GM23338 (cell line): ENCODE data around the gene RNU1-1.

Experiments
- CREB1 ChIP-seq: fragments of 250-450 bp; sonication (Bioruptor Pico); IDR thresholded peaks from 2 replicates; pipeline ENCODE4 v1.5.0; 2020; ENCODE audit warnings: low read depth, mild to moderate bottlenecking, moderate library complexity
- CTCF ChIP-seq, 2 experiments: fragments of 200-600 bp in 1 of 2; sonication (generic) in 1 of 2; conservative IDR thresholded peaks; 2 replicates each; pipeline versions ENCODE4 v1.5.1 to v1.6.1; 2016 to 2017; ENCODE audit warnings: antibody characterized with exemption in 2 of 2, low read depth in 2 of 2, mild to moderate bottlenecking in 2 of 2, moderate library complexity in 1 of 2
- ETS1 ChIP-seq: IDR thresholded peaks from 2 replicates; pipeline ENCODE4 v1.6.1; 2016; ENCODE audit warnings: antibody characterized with exemption
- EZH2 ChIP-seq: fragments of 200-600 bp; sonication (generic); IDR thresholded peaks from one replicate; pipeline ENCODE4 v1.8.0; 2017; ENCODE audit warnings: antibody characterized with exemption, mild to moderate bottlenecking, low read depth; ENCODE audit not compliant: unreplicated experiment
- EZH2phosphoT487 ChIP-seq: fragments of 200-600 bp; sonication (generic); IDR thresholded peaks from one replicate; pipeline ENCODE4 v1.8.1; 2018; ENCODE audit warnings: antibody characterized with exemption; ENCODE audit not compliant: unreplicated experiment
- JUNB ChIP-seq: IDR thresholded peaks from one replicate; pipeline ENCODE4 v1.6.1; 2016; ENCODE audit warnings: antibody characterized with exemption; ENCODE audit not compliant: unreplicated experiment
- NANOG ChIP-seq: IDR thresholded peaks from 2 replicates; pipeline ENCODE4 v1.6.1; 2016; ENCODE audit warnings: antibody characterized with exemption, borderline replicate concordance
- POLR2AphosphoS5 ChIP-seq: IDR thresholded peaks from 2 replicates; pipeline ENCODE4 v1.6.1; 2016; ENCODE audit warnings: antibody characterized with exemption, low read depth
- REST ChIP-seq: IDR thresholded peaks from one replicate; pipeline ENCODE4 v1.6.1; 2018; ENCODE audit warnings: antibody characterized with exemption; ENCODE audit not compliant: unreplicated experiment
- STAT1 ChIP-seq: IDR thresholded peaks from one replicate; pipeline ENCODE4 v1.6.1; 2016; ENCODE audit warnings: antibody characterized with exemption; ENCODE audit not compliant: unreplicated experiment
- ZNF114 ChIP-seq: fragments of 250-450 bp; sonication (Bioruptor Pico); IDR thresholded peaks from 2 replicates; pipeline ENCODE4 v1.5.0; 2020; ENCODE audit warnings: mild to moderate bottlenecking, moderate library complexity
- ZNF331 ChIP-seq: fragments of 250-450 bp; sonication (Bioruptor Pico); IDR thresholded peaks from 2 replicates; pipeline ENCODE4 v1.5.0; 2020; ENCODE audit warnings: low read depth, mild to moderate bottlenecking, moderate library complexity
- ZNF462 ChIP-seq: fragments of 250-450 bp; sonication (Bioruptor Pico); IDR thresholded peaks from 2 replicates; pipeline ENCODE4 v1.5.0; 2020; ENCODE audit warnings: mild to moderate bottlenecking, moderate library complexity

- no peak for TF ChIP-seq CTCF (conservative IDR thresholded peaks at IDR 0.05; ENCODE audit: low read depth in 2 of 2)
- TF ChIP-seq STAT1: no peak
- no peak for TF ChIP-seq REST
- TF ChIP-seq EZH2: no peak
- no peak for TF ChIP-seq CREB1
- TF ChIP-seq POLR2AphosphoS5: no peak
- no peak for TF ChIP-seq EZH2phosphoT487
- no peak for TF ChIP-seq ETS1
- TF ChIP-seq ZNF331 (CRISPR knock-in tag): no peak
- TF ChIP-seq ZNF462: no peak
- no peak for TF ChIP-seq ZNF114
- no peak for TF ChIP-seq JUNB
- no peak for TF ChIP-seq NANOG
Measured at GRCh38 chr1:16484931-16485330, 29.2 kb downstream of the RNU1-1 start.
